CD14-positive monocyte (primary cell): ENCODE results near the gene DNTT. TPM values are rescaled to one million over a fixed set of nuclear protein-coding genes. Genes with fewer than 3 reads are reported as not detected.
A peak's percentile ranks its signal among the peaks of the same experiment; 100 is the strongest.

Experiments used
- DNase-seq, 3 donors: peaks; one replicate each; pipeline ENCODE4 v3.0.0-alpha.2; 2011 to 2022
- H2AFZ ChIP-seq: 2 replicates; pipeline ENCODE4 v1.6.0; 2012; ENCODE audit warnings: mild to moderate bottlenecking, low read depth, low read length, inconsistent platforms; ENCODE audit not compliant: insufficient read depth, poor library complexity, severe bottlenecking
- H3K27ac ChIP-seq, 2 donors: 1 replicate in 1 of 2; 2 replicates in 1 of 2; pipeline ENCODE4 v1.5.1; 2012 to 2013; ENCODE audit warnings: low read length in 2 of 2, control low read depth in 1 of 2, inconsistent platforms in 1 of 2, low read depth in 1 of 2, mild to moderate bottlenecking in 1 of 2
- H3K27me3 ChIP-seq, 2 donors: one replicate each; pipeline versions ENCODE4 v1.6.0 to v1.6.1; 2011 to 2013; ENCODE audit warnings: low read length in 2 of 2; ENCODE audit not compliant: control insufficient read depth in 2 of 2, insufficient read depth in 2 of 2
- H3K36me3 ChIP-seq, 2 donors: replicated peaks in 1 of 2; 1 replicate in 1 of 2; 2 replicates in 1 of 2; pipeline versions ENCODE4 v1.5.1 to v1.6.1; 2012 to 2013; ENCODE audit warnings: low read length in 2 of 2, control low read depth in 1 of 2, inconsistent platforms in 1 of 2, mild to moderate bottlenecking in 1 of 2; ENCODE audit not compliant: insufficient read depth in 2 of 2, control insufficient read depth in 1 of 2
- H3K4me1 ChIP-seq, 2 donors: 1 replicate in 1 of 2; 2 replicates in 1 of 2; pipeline versions ENCODE4 v1.5.1 to v1.6.1; 2012 to 2013; ENCODE audit warnings: low read length in 2 of 2, control low read depth in 1 of 2, inconsistent platforms in 1 of 2, mild to moderate bottlenecking in 1 of 2, moderate library complexity in 1 of 2; ENCODE audit not compliant: insufficient read depth in 2 of 2, control insufficient read depth in 1 of 2
- H3K4me2 ChIP-seq: replicated peaks from 2 replicates; pipeline ENCODE3; 2012; ENCODE audit warnings: low read length, moderate library complexity, mild to moderate bottlenecking; ENCODE audit not compliant: poor library complexity, severe bottlenecking; ENCODE audit errors: extremely low read depth
- H3K4me3 ChIP-seq, 3 experiments: fragments of 200-600 bp in 1 of 3; sonication (generic) in 1 of 3; replicated peaks in 1 of 3; 1 replicate in 2 of 3; 2 replicates in 1 of 3; pipeline ENCODE4 v1.5.1; 2011 to 2013; ENCODE audit warnings: low read length in 3 of 3, mild to moderate bottlenecking in 3 of 3, control low read depth in 2 of 3, low read depth in 2 of 3, inconsistent platforms in 1 of 3, moderate library complexity in 1 of 3
- H3K79me2 ChIP-seq: 2 replicates; pipeline ENCODE4 v1.6.0; 2012; ENCODE audit warnings: mild to moderate bottlenecking, control low read depth, inconsistent platforms, low read length, moderate library complexity; ENCODE audit not compliant: insufficient read depth
- H3K9ac ChIP-seq: 2 replicates; pipeline ENCODE4 v1.6.0; 2017; ENCODE audit warnings: low read length, mild to moderate bottlenecking; ENCODE audit not compliant: insufficient read depth, poor library complexity, severe bottlenecking
- H3K9me3 ChIP-seq, 2 donors: replicated peaks in 1 of 2; 1 replicate in 1 of 2; 2 replicates in 1 of 2; pipeline versions ENCODE4 v1.5.1 to v1.6.1; 2012 to 2013; ENCODE audit warnings: low read length in 2 of 2, control low read depth in 1 of 2; ENCODE audit not compliant: control insufficient read depth in 1 of 2, insufficient read depth in 1 of 2
- H4K20me1 ChIP-seq: 2 replicates; pipeline ENCODE4 v1.6.0; 2012; ENCODE audit warnings: mild to moderate bottlenecking, low read length, control low read depth, moderate library complexity; ENCODE audit not compliant: insufficient read depth
- H3K27ac Mint-ChIP-seq, 7 donors: one replicate each; pipeline ENCODE4 v1.8.0; 2020; ENCODE audit warnings: mild to moderate bottlenecking in 7 of 7, mixed read lengths in 7 of 7, moderate library complexity in 6 of 7, inconsistent platforms in 2 of 7
- H3K27me3 Mint-ChIP-seq, 3 donors: one replicate each; pipeline ENCODE4 v1.8.0; 2021 to 2022; ENCODE audit warnings: low read depth in 3 of 3, mild to moderate bottlenecking in 3 of 3, mixed read lengths in 3 of 3, moderate library complexity in 3 of 3, inconsistent platforms in 1 of 3
- H3K36me3 Mint-ChIP-seq, 2 donors: one replicate each; pipeline ENCODE4 v1.8.0; 2020; ENCODE audit warnings: mixed read lengths in 2 of 2, inconsistent platforms in 1 of 2, mild to moderate bottlenecking in 1 of 2
- H3K4me1 Mint-ChIP-seq: one replicate; pipeline ENCODE4 v1.8.0; 2020; ENCODE audit warnings: mild to moderate bottlenecking, mixed read lengths
- H3K4me3 Mint-ChIP-seq, 2 donors: one replicate each; pipeline ENCODE4 v1.8.0; 2020; ENCODE audit warnings: mild to moderate bottlenecking in 2 of 2, mixed read lengths in 2 of 2, moderate library complexity in 1 of 2
- H3K9me3 Mint-ChIP-seq, 7 donors: one replicate each; pipeline ENCODE4 v1.8.0; 2020 to 2022; ENCODE audit warnings: mixed read lengths in 7 of 7, mild to moderate bottlenecking in 6 of 7, moderate library complexity in 6 of 7, inconsistent platforms in 2 of 7
- CTCF ChIP-seq: fragments of 200-600 bp; IDR thresholded peaks from one replicate; pipeline ENCODE4 v1.8.0; 2022; ENCODE audit warnings: antibody characterized with exemption, mild to moderate bottlenecking
- WGBS: methylation state at CpG from one replicate; pipeline ENCODE4 v1.1.5; 2013; ENCODE audit warnings: missing lambda C conversion rate; ENCODE audit not compliant: insufficient coverage; 5-methylcytosine and 5-hydroxymethylcytosine counted together
- intact Hi-C, 2 donors: fragments of 100-400 bp; cut with micrococcal nuclease; formaldehyde crosslinking; loops; one replicate each; pipeline versions ENCODE4 v1.15.0 to v1.15.1; 2023
- polyA plus RNA-seq, 3 donors: library from polyadenylated mRNA; depleted of rRNA in 1 of 3; unstranded in 2 of 3; stranded (reverse) in 1 of 3; fragments of 300-500 nt in 2 of 3; fragments of >200 nt in 1 of 3; fragmentation: Illumina TruSeq in 2 of 3; gene quantifications; 1 replicate in 2 of 3; 2 replicates in 1 of 3; pipeline ENCODE4 v1.2.3, GENCODE V29; 2012 to 2021

Gene DNTT
- polyA plus RNA-seq, 3 donors = not detected

GRCh38 chr10:96339956-96340904 is 36.0 kb downstream of the DNTT start:
- intact Hi-C loops = no loop called here
- H3K4me3 Mint-ChIP-seq = no peak overlapping the region
- DNase-seq = peak; percentile 15 to 42 (median 32)

More at GRCh38 chr10:96339956-96340904, 36.0 kb downstream of the DNTT start:
- Mint-ChIP-seq H3K4me1 (peaks cover 6% of the 10 kb centered on the region), H3K9me3 (peaks cover 0 to 5% (median 0%) of the 10 kb centered on the region in 7 donors), H3K27me3 (peaks cover 0 to 3% (median 0%) of the 10 kb centered on the region in 3 donors), H3K36me3 (no peaks in the 10 kb centered on the region), H3K27ac (no peak overlapping the region)
- Histone ChIP-seq H4K20me1 (no peaks in the 10 kb centered on the region), H3K36me3 (no peaks in the 10 kb centered on the region), H3K27ac (no peak overlapping the region), H3K27me3 (no peaks in the 10 kb centered on the region), H3K4me1 (no peaks in the 10 kb centered on the region), H3K79me2 (no peaks in the 10 kb centered on the region), H3K4me3 (no peak overlapping the region), H3K4me2 (no peak overlapping the region), H3K9me3 (no peaks in the 10 kb centered on the region), H3K9ac (no peak overlapping the region), H2AFZ (no peak overlapping the region)
- WGBS = 67% methylated on average over 1 of the region's 7 CpGs
- TF ChIP-seq CTCF = peak; percentile 77
